A673 (cell line): ENCODE results near the gene FGFBP1.

Source experiments
- CTCF ChIP-seq: fragments of 300-800, 200-600 bp; sonication (generic); conservative IDR thresholded peaks from 2 replicates; pipeline ENCODE4 v1.5.1; 2017; ENCODE audit warnings: low read depth, mild to moderate bottlenecking, antibody characterized with exemption, low read length, moderate library complexity, mixed read lengths
- EZH2 ChIP-seq: fragments of 200-600 bp; sonication (generic); IDR thresholded peaks from 2 replicates; pipeline ENCODE4 v1.6.1; 2017; ENCODE audit warnings: borderline replicate concordance, low read depth, mild to moderate bottlenecking, mixed read lengths, antibody characterized with exemption, low read length; ENCODE audit not compliant: poor library complexity, severe bottlenecking

DNA sequence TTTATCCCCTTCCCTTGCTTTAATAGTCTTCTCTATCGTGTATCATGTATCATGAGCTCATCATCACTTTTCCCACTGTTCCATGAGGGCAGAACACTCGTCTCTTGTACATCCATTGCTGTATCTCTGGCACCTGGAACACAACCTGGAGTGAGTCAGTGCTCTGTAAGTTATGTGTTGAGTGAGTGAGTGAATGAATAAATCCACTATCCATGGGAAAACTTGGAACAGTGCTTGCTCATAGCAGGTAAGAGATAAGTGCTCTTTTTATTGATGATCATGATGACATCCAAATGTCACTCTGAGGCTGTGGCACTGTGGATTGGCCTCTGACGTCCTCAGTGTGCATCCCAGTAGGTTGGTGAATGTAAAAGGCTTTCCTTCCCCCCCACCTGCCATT lies 4.3 kb downstream of the FGFBP1 start:
- TF ChIP-seq EZH2 (no peak), CTCF (no peak)
